NCI-H146 (cell line): Measurements from ENCODE around the gene ABLIM2.
"Not testable (repeated sequence)": the region's sequence is repeated elsewhere in the genome, so short reads cannot be mapped to it uniquely, and the experiment has no call there.

Experiments
- DNase-seq: peaks from one replicate; lab custom pipeline; 2025; lab: John Stamatoyannopoulos, UW

Gene ABLIM2

DNA sequence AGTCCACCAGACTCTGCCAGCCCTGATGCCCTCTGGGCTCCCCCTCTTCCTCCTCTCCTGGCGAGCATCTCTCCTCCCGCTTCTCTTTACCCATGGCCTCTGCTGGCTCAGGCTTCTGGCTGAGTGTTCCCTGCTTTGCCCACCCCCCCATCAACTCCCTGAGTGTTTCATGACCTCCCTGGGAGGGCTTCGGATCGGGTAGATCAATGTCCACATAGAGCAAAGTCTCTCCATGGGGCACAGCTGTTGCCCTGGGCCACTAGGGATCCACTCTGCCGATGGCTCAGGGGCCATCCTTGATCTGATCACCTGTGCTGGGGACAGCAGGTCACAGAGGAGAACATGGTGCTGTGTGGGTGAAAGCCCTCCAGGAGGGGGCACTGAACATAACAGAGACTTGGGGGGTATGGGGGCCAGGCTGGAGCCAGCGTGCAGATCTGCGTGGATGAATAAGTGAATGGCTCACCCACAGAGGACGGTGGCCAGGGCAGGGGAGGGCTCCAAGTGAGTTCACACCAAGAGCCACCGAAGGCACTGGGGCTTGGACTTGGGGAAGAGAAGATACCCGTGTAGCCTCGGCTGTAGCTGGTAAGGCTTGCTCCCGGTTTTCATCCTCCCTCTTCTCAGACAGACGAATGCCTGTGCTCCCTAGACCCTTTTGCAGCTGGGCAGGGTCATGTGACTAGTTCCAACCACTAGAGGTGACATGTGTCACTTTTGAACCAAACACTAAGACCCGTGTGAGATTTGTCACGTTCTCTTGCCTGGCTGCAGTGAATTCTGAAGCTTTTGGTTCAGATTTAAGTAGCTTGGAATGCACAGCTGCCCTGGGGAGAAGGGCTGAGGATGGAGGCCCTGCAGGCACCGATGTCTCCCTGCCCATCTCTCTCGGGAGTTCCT lies 195.8 kb downstream of the ABLIM2 start:
- no peak for DNase-seq

DNA sequence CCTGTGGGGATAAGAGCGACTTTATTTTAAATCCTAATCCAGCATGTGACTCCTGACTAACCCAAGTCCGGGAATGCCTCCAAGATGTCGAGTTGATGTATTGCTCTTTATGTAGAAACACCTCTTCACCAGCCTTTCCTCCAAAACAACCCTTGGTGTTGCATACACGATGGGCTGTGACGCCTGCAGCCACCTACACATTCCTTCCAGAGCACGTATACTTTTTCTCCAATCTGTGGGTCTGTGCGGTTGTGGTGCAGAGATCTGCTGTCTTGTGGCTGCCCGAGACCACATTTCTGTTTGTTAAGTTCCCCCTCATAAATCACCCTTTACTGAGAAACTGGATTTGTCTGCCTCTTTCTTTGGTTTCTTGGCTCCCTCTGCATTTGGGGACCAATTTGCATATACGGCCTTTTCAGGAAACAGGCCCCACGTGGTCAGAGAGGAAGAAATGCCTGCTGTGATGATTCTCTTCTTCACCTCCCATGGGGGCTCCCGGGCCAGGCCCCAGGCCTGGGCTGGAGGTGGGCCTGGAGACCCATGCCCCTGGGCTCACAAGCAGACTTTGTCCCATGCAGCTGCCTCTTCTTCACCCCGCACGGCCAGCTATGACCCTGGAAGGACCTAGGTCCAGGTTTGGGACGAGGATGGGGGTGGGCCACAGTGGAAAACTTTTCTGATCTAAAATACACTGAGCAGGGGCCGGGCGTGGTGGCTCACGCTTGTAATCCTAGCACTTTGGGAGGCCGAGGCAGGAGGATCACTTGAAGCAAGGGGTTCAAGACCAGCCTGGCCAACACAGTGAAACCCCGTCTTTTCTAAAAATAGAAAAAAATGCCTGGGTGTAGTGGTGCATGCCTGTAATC lies 197.6 kb downstream of the ABLIM2 start:
- no peak for DNase-seq

DNA sequence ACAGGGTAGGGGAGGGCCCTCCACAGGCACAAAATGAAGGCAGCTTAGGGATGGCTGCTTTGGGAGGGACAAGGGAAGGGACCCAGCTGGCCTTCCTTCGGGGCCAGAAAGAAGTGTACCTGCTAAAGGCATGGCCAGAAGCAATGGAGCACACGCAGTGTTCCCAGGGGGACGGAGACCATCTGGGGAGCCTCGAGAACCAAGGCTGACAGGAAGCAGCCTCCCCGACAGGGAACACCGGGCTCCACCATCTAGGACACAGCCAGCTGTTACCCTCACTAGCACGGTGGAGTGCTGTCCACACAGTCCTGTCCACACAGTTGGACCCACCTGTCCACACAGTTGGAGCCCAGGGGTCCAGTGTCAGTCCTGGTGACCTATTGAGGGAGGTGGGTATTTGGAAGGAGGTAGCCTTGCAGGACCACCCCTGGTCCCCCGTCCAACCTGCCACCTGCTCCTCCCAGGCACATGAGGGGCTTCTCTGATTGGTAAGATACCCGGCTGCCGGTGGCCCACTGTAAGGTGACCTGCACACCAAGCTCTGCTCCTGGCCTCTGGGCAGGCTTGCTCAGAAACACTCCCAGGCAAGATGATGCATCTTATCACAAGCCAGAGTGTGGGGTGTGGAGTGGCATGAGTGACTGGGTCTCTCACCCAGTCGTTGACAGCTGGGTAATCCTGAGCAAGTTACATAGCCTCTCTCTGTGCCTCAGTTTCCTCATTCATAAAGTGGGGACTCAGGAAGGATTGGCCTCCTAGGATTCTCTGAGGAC lies 198.4 kb downstream of the ABLIM2 start:
- DNase-seq = no peak

DNA sequence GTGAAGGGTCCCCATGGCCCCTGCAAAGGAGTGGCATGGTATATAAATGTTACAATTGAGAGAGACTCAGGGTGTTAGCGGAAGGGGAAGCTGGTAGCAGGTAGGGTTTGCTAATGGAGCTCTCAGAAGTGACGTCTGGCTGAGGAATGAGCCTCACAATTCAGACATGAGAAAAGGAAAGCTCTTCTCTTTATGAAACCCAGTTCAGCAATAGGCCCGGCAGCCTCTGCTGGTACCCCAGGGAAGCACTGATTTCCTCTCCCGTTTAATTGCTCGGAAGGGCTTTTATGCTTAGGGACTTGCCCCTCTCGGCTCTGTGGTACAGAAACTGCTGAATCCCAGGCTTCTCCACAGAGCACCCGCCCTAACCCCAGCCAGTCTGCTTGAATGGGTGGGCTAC lies 199.5 kb downstream of the ABLIM2 start:
- DNase-seq = no peak

DNA sequence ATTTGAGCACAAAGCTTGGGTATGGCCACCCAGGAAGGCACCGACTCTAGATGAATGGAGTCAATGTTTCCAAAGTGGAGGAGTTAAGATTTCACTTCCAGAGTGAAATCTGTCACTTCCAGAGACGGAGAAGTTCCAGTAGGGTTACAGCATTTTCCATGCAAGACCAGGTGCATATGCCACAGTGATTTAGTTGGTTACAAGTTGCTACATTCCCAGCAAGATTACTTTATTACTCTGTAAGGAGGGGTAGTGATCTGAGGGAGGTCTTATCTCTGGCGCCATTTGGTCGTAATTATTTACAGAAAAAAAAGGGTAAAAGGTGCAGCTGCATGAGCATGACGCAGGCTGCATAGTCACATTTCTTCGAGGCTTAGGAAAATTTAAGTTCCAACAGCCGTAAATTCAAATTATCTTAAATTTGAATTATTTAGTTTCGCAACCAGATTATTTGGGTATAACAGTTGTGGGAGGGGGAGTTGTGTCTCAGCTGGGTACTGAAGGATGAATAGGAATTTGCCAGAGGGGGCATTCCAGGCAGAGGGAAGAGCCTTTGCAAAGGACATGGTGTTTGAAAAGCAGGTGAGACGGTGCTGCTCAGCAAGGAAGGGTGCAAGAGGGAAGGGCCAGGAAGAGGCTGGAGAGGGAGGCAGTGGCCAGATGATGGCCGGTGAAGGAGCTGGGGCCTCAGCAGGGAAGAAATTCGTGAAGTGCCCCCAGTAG lies 201.5 kb downstream of the ABLIM2 start:
- DNase-seq = no peak

DNA sequence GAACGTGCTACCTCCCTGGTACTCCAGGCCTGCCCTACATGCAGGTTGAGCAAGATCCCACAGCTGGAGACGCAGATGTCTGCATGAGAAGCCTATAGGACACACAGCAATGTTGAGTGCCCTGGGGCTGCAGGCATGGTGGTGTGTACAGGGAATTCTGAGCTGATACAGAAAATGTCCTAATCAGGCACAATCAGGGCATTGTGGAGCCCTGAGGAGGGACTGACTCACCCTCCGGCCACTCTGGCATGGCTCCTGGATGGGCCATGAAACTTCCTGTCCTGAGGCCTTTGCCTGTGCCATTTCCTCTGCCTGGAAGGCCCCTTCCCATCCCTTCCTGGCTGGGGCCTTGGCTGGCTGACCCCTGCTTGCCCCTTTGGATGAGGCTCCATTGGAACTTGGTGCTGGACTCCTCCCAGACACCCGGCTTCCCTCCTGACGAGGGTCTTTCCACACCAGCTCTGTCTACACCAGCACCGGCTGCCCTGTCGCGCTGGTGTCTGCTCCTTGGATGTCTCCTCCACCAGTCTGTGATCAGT lies 202.3 kb downstream of the ABLIM2 start:
- DNase-seq = no peak

DNA sequence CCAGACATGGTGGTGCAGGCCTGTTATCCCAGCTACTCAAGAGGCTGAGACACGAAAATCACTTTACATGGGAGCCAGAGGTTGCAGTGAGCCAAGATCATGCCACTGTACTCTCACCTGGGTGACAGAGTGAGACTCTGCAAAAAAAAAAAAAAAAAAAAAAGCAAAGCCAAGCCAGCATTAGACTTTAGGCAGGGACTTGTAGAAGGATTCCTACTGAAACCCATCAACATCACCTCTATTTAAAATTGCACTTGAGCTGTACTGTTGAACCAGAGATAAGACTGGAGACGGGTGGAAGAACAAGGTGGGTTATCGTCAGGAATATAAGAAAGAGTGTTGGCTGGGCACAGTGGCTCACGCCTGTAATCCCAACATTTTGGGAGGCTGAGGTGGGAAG lies 203.2 kb downstream of the ABLIM2 start:
- no peak for DNase-seq

DNA sequence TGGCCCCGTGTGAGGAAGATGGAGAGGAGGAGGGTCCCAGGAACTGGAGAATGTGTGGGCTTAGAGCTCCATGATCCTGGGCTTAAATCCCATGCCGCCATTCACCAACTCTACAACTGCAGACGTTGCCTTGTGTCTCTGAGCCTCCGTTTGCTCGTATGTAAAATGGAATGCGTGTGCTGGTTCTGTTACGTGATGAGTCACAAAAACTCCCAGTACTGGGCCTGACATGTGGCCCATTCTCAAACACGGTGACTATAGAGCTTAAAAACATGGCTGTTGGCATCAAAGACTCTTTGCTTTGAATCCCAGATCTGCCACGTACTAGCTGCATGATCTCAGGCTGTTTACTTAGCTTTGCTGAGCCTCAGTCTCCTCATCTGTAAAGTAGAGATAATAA lies 206.0 kb downstream of the ABLIM2 start:
- no peak for DNase-seq

DNA sequence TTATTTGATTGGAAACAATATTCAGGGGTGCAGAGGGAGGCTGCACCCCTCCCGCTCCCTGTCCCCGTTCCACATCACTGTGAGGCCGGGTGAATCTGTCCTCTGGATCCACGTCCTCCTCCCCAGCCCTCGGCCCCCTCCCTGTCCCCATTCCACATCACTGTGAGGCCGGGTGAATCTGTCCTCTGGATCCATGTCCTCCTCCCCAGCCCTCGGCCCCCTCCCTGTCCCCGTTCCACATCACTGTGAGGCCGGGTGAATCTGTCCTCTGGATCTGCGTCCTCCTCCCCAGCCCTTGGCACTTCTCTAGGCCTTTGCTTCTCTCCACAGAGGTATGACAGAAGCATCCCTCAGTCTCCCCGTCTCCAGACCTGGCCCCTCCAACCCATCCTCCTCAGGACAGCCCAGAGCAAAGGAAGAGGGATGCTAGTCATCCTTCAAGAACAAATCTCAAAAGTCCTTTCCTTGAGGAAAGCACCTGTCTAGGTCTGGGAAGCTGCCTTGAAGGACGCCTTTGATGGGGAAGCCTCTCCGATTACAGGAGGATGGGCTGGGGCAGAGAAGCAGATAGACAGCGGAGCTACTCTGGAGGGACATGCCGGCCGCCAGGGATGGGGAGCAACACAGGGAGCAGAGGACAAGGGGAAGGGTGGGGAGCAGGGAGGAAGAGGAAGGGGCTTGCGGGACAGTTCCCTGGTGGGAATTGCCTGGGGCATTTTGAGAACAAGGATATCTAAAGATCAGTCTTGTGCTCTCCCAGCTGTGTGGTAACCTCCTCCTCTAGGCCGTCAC lies 208.1 kb downstream of the ABLIM2 start:
- DNase-seq = no peak

DNA sequence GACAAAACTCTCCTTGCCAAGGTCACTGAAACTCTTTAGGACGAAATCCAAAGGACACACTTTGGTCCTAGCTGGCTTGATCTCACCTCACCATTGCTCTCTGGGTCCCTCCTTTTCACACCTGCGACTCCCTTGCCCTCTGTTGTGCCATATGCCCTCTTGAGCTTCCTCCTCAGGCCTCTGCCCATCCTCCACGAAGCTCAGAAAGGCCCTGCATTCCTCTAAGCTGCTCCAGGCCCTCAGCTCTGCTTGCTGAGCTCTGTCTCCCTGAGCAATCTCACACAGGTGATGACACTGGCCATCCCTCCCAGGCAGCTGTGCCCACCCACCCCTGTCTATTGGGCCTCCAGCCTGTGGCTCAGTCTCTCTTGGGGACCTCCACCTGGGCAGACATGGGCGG lies 208.9 kb downstream of the ABLIM2 start:
- no peak for DNase-seq

DNA sequence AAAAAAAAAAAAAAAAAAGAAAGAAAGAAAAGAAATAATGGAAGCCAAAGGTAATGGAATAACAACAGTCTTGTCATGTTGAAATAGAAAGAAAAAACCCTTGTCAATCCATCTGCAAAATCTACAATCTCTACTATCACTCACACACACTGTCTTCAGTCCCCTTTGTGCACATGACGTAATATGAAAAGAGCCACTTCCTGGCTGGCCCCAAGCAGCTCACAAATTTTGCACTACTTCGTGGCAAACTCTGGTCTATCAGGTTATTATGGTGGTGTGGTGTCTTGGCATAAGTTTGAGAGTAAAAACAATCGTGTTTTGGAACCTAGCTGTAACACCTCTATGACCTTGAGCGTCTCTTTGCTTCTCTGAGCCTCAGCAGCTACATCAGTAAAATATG lies 210.7 kb downstream of the ABLIM2 start:
- no peak for DNase-seq

DNA sequence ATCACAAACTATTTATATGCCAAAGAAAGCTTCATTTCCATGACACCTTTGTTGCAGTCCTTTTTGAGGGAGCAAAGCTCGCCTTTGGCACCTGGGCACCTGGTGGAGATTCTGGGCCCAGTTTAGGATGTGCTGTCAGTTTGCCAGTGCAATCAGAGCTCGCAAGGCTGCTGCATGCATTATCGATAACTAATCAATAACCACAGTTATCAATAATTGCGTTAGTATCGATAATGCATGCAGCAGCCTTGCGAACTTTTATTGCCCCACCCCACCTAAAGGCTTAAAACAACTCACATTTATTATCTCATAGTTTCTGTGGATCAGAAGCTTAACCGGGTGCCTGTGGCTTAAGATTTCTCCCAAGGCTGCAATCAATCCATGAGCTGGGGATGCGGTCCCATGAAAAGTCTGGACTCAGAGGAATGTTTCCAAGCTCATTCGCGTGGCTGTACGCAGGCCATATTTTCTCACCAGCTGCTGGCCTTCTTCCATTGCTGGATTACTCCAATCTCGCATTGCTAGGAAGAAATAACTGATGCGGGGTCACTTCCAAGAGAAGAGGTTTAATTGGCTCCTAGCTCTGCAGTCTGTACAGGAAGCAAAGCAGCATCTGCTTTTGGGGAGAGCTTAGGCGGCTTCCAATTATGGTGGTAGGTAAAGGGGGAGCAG lies 212.8 kb downstream of the ABLIM2 start:
- no peak for DNase-seq

DNA sequence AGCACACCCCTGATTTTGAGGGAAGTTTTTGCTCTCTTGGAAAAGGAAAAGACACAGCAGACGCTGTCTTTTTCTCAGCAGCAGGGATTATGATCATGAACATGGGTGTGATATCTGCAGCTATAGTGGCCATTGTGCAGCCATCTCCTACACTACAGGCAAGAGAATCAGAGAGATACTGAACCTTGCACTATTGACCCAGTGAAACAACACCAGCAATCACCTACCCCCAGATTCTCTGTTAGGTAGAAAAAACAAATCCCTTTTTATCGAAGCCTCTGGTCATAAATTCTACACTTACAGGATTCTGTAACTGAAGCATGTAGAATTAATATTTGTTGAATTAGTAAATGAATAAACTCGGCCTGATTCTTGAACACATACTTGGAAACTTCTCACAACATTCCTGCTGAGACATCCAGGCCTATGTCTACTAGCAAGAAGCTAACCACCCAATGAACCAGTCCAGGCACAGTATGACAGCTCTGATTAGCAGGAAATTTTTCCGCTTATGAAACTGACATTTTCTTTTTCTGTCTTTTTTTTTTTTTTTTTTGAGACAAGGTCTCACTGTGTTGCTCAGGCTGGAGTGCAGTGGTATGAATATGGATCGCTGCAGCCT lies 213.9 kb downstream of the ABLIM2 start:
- DNase-seq = no peak

DNA sequence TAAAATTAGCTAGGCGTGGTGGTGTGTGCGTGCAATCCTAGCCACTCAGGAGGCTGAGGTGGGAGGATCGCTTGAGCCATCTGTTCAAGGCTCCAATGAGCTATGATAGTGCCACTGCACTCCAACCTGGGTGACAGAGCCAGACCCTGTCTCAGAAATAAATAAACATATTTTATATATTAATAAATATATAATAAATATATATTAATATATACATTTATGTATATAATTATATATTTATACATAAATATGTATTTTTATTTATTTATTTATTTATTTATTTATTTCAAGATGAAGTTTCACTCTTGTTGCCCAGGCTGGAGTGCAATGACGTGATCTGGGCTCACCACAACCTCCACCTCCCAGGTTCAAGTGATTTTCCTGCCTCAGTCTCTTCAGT lies 214.9 kb downstream of the ABLIM2 start:
- DNase-seq = not testable (repeated sequence)

DNA sequence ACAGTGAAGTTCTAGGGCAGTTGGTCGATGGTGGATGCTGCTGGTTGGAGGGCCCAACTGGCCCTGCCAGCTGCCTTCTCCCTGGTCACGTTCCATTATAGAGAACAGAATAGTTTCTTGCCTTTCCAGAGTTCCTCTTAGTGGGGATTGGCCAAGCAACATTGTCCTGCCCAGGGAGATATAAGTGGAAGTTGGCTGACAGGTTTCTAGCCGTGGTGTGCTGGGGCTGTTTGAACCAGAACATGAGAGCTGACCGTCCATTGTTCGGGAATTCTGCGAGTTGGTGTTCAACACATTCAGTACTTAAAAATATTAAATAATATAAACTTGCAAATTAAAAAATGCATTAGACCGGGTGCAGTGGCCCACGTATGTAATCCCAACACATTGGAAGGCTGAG lies 215.4 kb downstream of the ABLIM2 start:
- no peak for DNase-seq

DNA sequence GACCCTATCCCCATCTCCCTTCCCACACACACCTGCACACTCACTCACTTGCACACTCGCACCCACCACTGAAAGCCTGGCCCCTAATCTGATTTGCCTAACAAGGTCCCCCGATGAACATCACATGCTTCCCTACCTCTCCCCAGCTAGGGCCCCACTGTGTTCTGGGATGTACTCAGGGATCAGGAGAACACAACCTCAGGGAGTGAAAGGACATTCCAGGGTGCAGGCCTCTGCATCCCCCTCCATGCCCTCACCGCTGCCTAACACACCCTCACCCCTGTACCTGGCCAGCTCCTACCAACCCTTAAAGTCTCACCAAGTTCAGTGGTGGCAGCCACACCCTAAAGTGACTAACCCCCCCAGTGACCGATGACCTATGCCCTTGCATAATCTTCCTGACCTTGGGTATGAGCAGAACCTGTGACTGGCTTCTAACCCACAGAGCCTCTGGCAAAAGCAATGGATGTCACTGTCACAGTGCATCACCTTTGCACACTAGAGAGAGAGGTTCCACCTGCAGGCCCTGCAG lies 216.6 kb downstream of the ABLIM2 start:
- peak; percentile 31 for DNase-seq

DNA sequence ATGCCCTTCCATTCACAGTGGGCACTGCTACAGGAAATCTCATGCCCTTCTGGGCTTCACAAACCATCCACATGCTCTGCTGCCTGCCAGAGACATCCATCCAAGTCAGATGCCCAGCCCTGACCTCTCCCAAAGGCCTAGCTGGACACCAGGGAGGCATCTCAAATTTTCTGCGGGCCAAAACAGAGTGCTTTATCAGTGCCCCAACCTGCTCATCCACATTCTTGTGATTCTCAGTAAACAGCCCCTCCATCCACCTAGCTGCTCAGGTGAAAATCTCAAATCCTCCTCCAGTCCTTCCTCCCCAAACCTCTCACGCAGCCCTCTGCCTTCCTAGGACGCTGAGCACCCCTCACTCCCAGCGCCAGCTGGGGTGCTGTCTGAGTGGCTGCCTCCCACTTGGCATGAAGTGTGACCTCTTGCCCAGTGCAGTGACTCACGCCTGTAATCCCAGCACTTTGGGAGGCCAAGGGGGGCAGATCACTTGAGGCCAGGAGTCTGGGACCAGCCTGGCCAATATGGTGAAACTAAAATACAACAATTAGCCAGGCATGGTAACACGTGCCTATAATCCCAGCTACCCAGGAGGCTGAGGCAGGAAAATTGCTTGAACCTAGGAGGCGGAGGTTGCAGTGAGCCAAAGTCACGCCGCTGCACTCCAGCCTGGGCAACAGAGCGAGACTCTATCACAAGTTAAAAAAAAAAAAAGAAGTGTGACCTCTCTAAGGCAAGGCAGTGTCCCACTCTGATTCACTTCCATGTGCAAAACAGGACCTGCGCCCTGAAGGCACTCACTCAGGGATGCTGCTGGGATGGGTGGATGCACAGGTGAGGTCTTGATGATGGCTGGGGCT lies 217.3 kb downstream of the ABLIM2 start:
- DNase-seq = no peak

DNA sequence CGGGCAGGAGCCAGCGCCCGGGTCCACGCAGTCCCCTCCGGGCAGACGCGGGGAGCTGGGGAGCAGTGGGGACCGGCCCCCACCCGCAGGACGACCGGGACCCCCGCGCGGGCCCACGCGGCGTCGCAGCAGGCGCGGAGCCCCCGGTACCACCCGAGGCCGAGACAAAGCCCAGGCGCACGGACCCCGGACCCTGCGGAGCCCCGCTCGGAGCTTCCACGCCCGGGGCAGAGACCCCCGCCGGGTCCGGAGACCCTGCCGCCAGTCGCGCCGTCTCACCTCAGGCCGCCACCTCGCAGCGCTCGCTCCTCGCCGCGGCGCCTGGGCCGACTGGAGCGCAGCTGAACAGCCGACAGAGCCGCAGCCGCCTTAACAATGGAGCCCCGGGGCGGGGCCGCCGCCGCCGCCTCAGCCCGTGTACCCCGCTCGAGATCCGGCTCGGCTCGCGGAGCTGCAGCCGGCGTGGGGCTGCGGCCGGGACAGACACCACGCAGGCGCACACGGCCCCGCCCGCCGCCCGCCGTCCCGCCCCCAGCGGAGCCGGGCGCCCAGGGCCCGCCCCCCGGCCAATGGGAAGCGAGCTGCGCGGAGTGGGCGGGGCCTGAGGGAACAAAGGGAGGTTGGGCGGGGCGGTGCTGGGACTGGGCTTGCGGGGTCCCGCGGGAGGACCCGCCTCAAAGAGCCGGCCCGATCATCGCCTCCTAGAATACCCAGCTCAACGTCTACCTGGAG lies 219.1 kb downstream of the ABLIM2 start, which contains the start of gene AFAP1:
AFAP1 (minus strand) TSS at position 485 of the 732 bp plus-strand sequence. CDS start 67,783 bp downstream, outside the sequence.
- DNase-seq = peak; percentile 91
